Caco-2 (cell line): ENCODE data around the gene POLR1H. TPM values are rescaled to one million over a fixed set of nuclear protein-coding genes. Genes with fewer than 3 reads are reported as not detected.

Experiments used
- BruUV-seq: library from RNA; stranded (reverse); fragments of 400-500 nt; replicated peaks from 2 replicates; lab custom pipeline; 2021; lab: Mats Ljungman, UMichigan
- CTCF ChIA-PET: fragments of 300-600 bp; sonication (Branson Sonifier 250); formaldehyde crosslinking; loops from one replicate; lab custom pipeline; 2022; ENCODE audit warnings: antibody characterized with exemption; lab: Charles Lee
- POLR2A ChIA-PET: fragments of 300-600 bp; sonication (Branson Sonifier 250); formaldehyde crosslinking; loops from one replicate; lab custom pipeline; 2022; ENCODE audit warnings: antibody characterized with exemption; lab: Charles Lee
- DNase-seq, 2 experiments: peaks; one replicate each; pipeline versions ENCODE4 v3.0.0 to v3.0.0-alpha.2; 2020 to 2022
- H3K27me3 ChIP-seq: replicated peaks from 2 replicates; pipeline ENCODE4 v1.6.0; 2011; ENCODE audit warnings: low read length; ENCODE audit not compliant: control insufficient read depth, insufficient read depth
- H3K36me3 ChIP-seq: 2 replicates; pipeline ENCODE4 v1.5.1; 2011; ENCODE audit warnings: low read length; ENCODE audit not compliant: control insufficient read depth, insufficient read depth
- H3K4me1 ChIP-seq: fragments of 250-450 bp; sonication (Bioruptor Pico); 2 replicates; pipeline ENCODE4 v1.5.1; 2020; ENCODE audit warnings: mild to moderate bottlenecking
- H3K4me3 ChIP-seq: 2 replicates; pipeline ENCODE4 v1.5.1; 2011; ENCODE audit warnings: low read depth, mild to moderate bottlenecking, control low read depth, low read length
- H3K9me3 ChIP-seq: fragments of 250-450 bp; sonication (Bioruptor Pico); 2 replicates; pipeline ENCODE4 v1.5.1; 2020; ENCODE audit warnings: mild to moderate bottlenecking, moderate library complexity
- H3K27ac Mint-ChIP-seq: one replicate; pipeline ENCODE4 v1.8.0; 2022; ENCODE audit warnings: mixed read lengths; ENCODE audit not compliant: unreplicated experiment
- H3K27me3 Mint-ChIP-seq: one replicate; pipeline ENCODE4 v1.8.0; 2022; ENCODE audit warnings: mixed read lengths; ENCODE audit not compliant: insufficient read depth, unreplicated experiment
- H3K36me3 Mint-ChIP-seq: one replicate; pipeline ENCODE4 v1.8.0; 2022; ENCODE audit warnings: mild to moderate bottlenecking, mixed read lengths; ENCODE audit not compliant: insufficient read depth, unreplicated experiment
- H3K4me1 Mint-ChIP-seq: one replicate; pipeline ENCODE4 v1.8.0; 2022; ENCODE audit warnings: low read depth, mixed read lengths; ENCODE audit not compliant: unreplicated experiment
- H3K4me3 Mint-ChIP-seq: one replicate; pipeline ENCODE4 v1.8.0; 2022; ENCODE audit warnings: mild to moderate bottlenecking, moderate library complexity, mixed read lengths; ENCODE audit not compliant: unreplicated experiment
- H3K9me3 Mint-ChIP-seq: one replicate; pipeline ENCODE4 v1.8.0; 2022; ENCODE audit warnings: mixed read lengths; ENCODE audit not compliant: unreplicated experiment
- intact Hi-C: fragments of 100-400 bp; cut with micrococcal nuclease; formaldehyde crosslinking; loops from one replicate; pipeline ENCODE4 v1.10.0; 2022; ENCODE audit not compliant: unreplicated experiment
- total RNA-seq: library from RNA; stranded (reverse); gene quantifications from 2 replicates; pipeline ENCODE4 v1.2.3, GENCODE V29; 2022
- TF ChIP-seq, protein P1 (sequence below), 2 experiments: fragments of 200-600 bp in 1 of 2; IDR thresholded peaks; 1 replicate in 1 of 2; 2 replicates in 1 of 2; pipeline versions ENCODE4 v1.5.1 to v1.8.0; 2011 to 2022; ENCODE audit warnings: antibody characterized with exemption in 1 of 2, control low read depth in 1 of 2, inconsistent platforms in 1 of 2, low read depth in 1 of 2, low read length in 1 of 2, mild to moderate bottlenecking in 1 of 2, moderate library complexity in 1 of 2; ENCODE audit not compliant: insufficient read depth in 1 of 2, severe bottlenecking in 1 of 2, unreplicated experiment in 1 of 2

The POLR1H gene
- total RNA-seq, 1 experiment from 2014 or later = 27.6 TPM

DNA sequence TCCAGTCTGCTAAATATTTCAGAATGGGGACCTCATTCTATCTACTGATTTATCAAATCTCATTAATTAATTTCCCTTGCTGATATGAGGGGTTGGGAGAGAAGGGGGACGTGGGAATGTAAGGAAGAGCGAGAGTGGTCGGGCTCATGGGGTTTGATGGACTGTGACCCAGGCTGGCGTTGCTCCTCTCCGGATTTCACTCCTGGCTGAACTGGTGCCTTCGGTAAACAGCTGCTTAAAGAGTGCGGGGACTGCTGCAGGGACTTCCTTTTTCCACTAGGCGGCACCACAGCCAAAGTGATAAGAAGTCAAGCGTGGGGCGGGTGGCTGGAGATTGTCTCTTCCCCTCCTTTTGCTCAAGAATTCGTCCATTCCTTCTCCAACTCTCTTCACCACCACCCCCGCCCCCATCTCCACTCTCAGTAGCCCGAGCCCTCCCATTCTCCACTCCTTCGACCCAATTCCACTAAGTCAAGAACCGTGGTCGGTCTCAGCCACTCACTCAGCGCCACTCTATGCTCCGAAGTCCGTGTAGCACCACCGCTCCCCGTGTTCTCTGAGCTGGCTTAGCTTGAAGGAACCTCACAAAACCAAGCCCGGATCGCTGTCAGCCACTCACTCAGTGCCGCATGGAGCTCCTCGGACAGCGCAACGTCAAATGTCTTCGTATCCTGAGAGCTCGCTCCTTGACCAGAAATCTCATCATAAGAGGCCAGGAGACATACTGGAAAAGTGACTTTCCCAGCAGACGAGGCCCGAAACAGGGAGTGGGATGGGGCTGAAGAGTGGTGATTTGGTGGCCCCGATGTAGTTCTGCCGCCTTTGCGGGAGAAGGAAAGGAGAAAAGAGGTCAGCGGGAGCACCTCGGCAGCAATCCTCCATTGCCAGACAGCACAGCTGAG, 42.2 kb downstream of the POLR1H start:
- Mint-ChIP-seq H3K27me3 (no peaks in the 10 kb centered on the region), H3K9me3 (no peaks in the 10 kb centered on the region), H3K4me3 (peak overlapping the region; percentile 89), H3K27ac (peak overlapping the region; percentile 75), H3K4me1 (peaks cover 27% of the 10 kb centered on the region), H3K36me3 (no peaks in the 10 kb centered on the region)
- TF ChIP-seq, protein P1, sequence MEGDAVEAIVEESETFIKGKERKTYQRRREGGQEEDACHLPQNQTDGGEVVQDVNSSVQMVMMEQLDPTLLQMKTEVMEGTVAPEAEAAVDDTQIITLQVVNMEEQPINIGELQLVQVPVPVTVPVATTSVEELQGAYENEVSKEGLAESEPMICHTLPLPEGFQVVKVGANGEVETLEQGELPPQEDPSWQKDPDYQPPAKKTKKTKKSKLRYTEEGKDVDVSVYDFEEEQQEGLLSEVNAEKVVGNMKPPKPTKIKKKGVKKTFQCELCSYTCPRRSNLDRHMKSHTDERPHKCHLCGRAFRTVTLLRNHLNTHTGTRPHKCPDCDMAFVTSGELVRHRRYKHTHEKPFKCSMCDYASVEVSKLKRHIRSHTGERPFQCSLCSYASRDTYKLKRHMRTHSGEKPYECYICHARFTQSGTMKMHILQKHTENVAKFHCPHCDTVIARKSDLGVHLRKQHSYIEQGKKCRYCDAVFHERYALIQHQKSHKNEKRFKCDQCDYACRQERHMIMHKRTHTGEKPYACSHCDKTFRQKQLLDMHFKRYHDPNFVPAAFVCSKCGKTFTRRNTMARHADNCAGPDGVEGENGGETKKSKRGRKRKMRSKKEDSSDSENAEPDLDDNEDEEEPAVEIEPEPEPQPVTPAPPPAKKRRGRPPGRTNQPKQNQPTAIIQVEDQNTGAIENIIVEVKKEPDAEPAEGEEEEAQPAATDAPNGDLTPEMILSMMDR (IDR thresholded peaks at IDR 0.05; ENCODE audit: insufficient read depth in 1 of 2, low read depth in 1 of 2, low read length in 1 of 2, severe bottlenecking in 1 of 2, unreplicated experiment in 1 of 2) = peak; percentile 81 to 87
- Histone ChIP-seq H3K4me1 (peaks cover 21% of the 10 kb centered on the region), H3K27me3 (no peaks in the 10 kb centered on the region), H3K4me3 (peak overlapping the region; percentile 43), H3K36me3 (no peaks in the 10 kb centered on the region), H3K9me3 (no peaks in the 10 kb centered on the region)
- TSS peak; percentile 16 for BruUV-seq
- ChIA-PET POLR2A (interaction anchor here (1.0 to 1.5 kb wide), 2 partner anchors 28 to 42 kb away, joined by 3 read pairs; partner anchors contain the start of gene POLR1H), CTCF (interaction anchor here (0.7 to 5.9 kb wide), 16 partner anchors 9 to 635 kb away, joined by 3 to 236 read pairs (median 6); partner anchors contain the start of genes POLR1H, PPP1R11, TRIM15 and TRIM26)
- intact Hi-C loops = loop anchor here (1.0 to 2.0 kb wide), 5 partner anchors 28 to 67 kb away; partner anchors contain the start of genes POLR1H, RNF39 and TRIM15
- peak; percentile 88 for DNase-seq

- H3K36me3 Mint-ChIP-seq = no peaks in the 10 kb centered on the region
- Histone ChIP-seq H3K9me3 (no peaks in the 10 kb centered on the region), H3K4me3 (peak overlapping the region; percentile 43), H3K4me1 (peaks cover 16% of the 10 kb centered on the region; the same call in 1 of the 2 replicates), H3K36me3 (no peaks in the 10 kb centered on the region), H3K27me3 (no peaks in the 10 kb centered on the region)
- peak overlapping the region; percentile 75 for H3K27ac Mint-ChIP-seq
- no peak for DNase-seq
- H3K4me3 Mint-ChIP-seq = peak overlapping the region; percentile 89
- TF ChIP-seq, protein P1 (IDR thresholded peaks at IDR 0.05; ENCODE audit: insufficient read depth in 1 of 2, low read depth in 1 of 2, low read length in 1 of 2, severe bottlenecking in 1 of 2, unreplicated experiment in 1 of 2) = no peak
- ChIA-PET POLR2A (interaction anchor here (1.5 kb wide), 1 partner anchor 27 kb away, joined by 3 read pairs; no protein-coding TSS in a partner anchor), CTCF (interaction anchor here (0.7 to 5.9 kb wide), 15 partner anchors 8 to 635 kb away, joined by 3 to 236 read pairs (median 6); partner anchors contain the start of genes POLR1H, PPP1R11, TRIM15 and TRIM40)
- H3K27me3 Mint-ChIP-seq = no peaks in the 10 kb centered on the region
- intact Hi-C loops = loop anchor here (1.0 to 2.0 kb wide), 5 partner anchors 27 to 66 kb away; partner anchors contain the start of genes POLR1H, RNF39 and TRIM15
- H3K9me3 Mint-ChIP-seq = no peaks in the 10 kb centered on the region
- H3K4me1 Mint-ChIP-seq = peaks cover 21% of the 10 kb centered on the region
- no TSS peak for BruUV-seq
These were observed 42.8 kb downstream of the POLR1H start for GRCh38 chr6:30103872-30104179.

DNA sequence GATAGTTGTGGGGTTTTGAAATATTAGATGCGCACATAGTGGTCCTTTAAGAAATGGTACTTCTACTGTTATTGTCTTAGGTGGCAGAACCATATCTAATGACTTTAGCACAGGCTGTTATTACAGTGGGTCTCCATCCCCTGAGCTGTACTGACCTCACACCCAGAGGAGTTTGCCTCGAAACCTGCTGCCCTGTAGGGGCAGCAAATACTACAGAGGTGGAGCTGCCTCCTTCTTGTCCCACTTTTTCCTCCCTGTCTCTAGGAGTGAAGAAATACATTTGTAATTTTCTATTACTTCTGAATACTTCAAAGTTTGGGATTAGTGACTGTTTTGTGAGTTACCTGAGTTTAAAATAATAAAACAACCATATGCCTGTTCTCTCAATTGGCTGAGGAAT, 43.6 kb downstream of the POLR1H start:
- no peaks in the 10 kb centered on the region for H3K36me3 Mint-ChIP-seq
- TF ChIP-seq, protein P1 (IDR thresholded peaks at IDR 0.05; ENCODE audit: insufficient read depth in 1 of 2, low read depth in 1 of 2, low read length in 1 of 2, severe bottlenecking in 1 of 2, unreplicated experiment in 1 of 2) = peak in 1 of 2 experiments; percentile 28
- DNase-seq = no peak
- H3K4me1 Mint-ChIP-seq = peaks cover 15% of the 10 kb centered on the region
- no peak overlapping the region for H3K27ac Mint-ChIP-seq
- no peaks in the 10 kb centered on the region for H3K9me3 Mint-ChIP-seq
- no peaks in the 10 kb centered on the region for H3K27me3 ChIP-seq
- no peaks in the 10 kb centered on the region for H3K27me3 Mint-ChIP-seq
- no peaks in the 10 kb centered on the region for H3K9me3 ChIP-seq
- no peak overlapping the region for H3K4me3 Mint-ChIP-seq
- H3K4me1 ChIP-seq = peaks cover 16% of the 10 kb centered on the region; the same call in 1 of the 2 replicates
- intact Hi-C loops = no loop called here
- H3K4me3 ChIP-seq = no peak overlapping the region
- H3K36me3 ChIP-seq = no peaks in the 10 kb centered on the region
- BruUV-seq = no TSS peak
- POLR2A ChIA-PET = no interaction called here
- CTCF ChIA-PET = interaction anchor here (0.8 to 5.9 kb wide), 2 partner anchors 28 to 101 kb away, joined by 3 to 236 read pairs; partner anchors contain the start of gene TRIM40
